Naive thymus-derived CD8-positive, alpha-beta T cell (primary cell): ENCODE data around the gene POLDIP3. TPM values are rescaled to one million over a fixed set of nuclear protein-coding genes. Genes with fewer than 3 reads are reported as not detected.
"Not testable (repeated sequence)": the region's sequence is repeated elsewhere in the genome, so short reads cannot be mapped to it uniquely, and the experiment has no call there.

Experiments used
- ATAC-seq, 2 donors: fragments of 150-1000 bp; cut with Tn5 transposase in 1 of 2; sonication (Bioruptor Pico), chemical (Tn5 transposase) in 1 of 2; 1 replicate in 1 of 2; 2 replicates in 1 of 2; pipeline ENCODE4 v1.10.0; 2021; ENCODE audit warnings: mild to moderate bottlenecking in 2 of 2, moderate library complexity in 2 of 2
- POLR2A ChIA-PET: fragments of 350-600 bp; sonication (Branson Sonifier 250); formaldehyde crosslinking; loops from one replicate; lab custom pipeline; 2021; ENCODE audit warnings: antibody characterized with exemption; lab: Charles Lee
- DNase-seq, 10 donors: peaks; one replicate each; pipeline versions ENCODE4 v3.0.0 to v3.0.0-alpha.2; 2020 to 2022
- H3K27ac Mint-ChIP-seq, 10 donors: one replicate each; pipeline ENCODE4 v1.8.0; 2020 to 2022; ENCODE audit warnings: mild to moderate bottlenecking in 10 of 10, mixed read lengths in 10 of 10, moderate library complexity in 4 of 10, inconsistent platforms in 1 of 10
- H3K27me3 Mint-ChIP-seq, 5 donors: one replicate each; pipeline ENCODE4 v1.8.0; 2021 to 2022; ENCODE audit warnings: mixed read lengths in 5 of 5
- H3K36me3 Mint-ChIP-seq, 3 donors: one replicate each; pipeline ENCODE4 v1.8.0; 2020 to 2022; ENCODE audit warnings: mixed read lengths in 3 of 3, mild to moderate bottlenecking in 2 of 3, inconsistent platforms in 1 of 3
- H3K4me1 Mint-ChIP-seq, 4 donors: one replicate each; pipeline ENCODE4 v1.8.0; 2021 to 2022; ENCODE audit warnings: mixed read lengths in 4 of 4
- H3K4me3 Mint-ChIP-seq, 10 donors: one replicate each; pipeline ENCODE4 v1.8.0; 2020 to 2022; ENCODE audit warnings: mild to moderate bottlenecking in 10 of 10, mixed read lengths in 10 of 10, moderate library complexity in 6 of 10, inconsistent platforms in 1 of 10
- H3K9me3 Mint-ChIP-seq, 9 donors: one replicate each; pipeline ENCODE4 v1.8.0; 2020 to 2022; ENCODE audit warnings: mixed read lengths in 9 of 9, mild to moderate bottlenecking in 3 of 9, inconsistent platforms in 1 of 9, moderate library complexity in 1 of 9
- polyA plus RNA-seq, 3 donors: library from polyadenylated mRNA; unstranded; fragments of 300-500 nt; fragmentation: Illumina TruSeq; gene quantifications; one replicate each; pipeline ENCODE4 v1.2.3, GENCODE V29; 2021
- total RNA-seq, 8 experiments: library from RNA in 2 of 8; stranded (reverse) in 2 of 8; gene quantifications; one replicate each; pipeline ENCODE4 v1.2.3 and lab custom pipeline; 2021 to 2026

POLDIP3 gene
- total and polyA plus RNA-seq, 5 experiments from 2014 or later, result 60.7 to 93.6 (median 81.1) TPM

- POLR2A ChIA-PET, result interaction anchor here (1.7 kb wide), 1 partner anchor 18 kb away, joined by 7 read pairs; the partner anchor contains the start of gene POLDIP3
Observed at GRCh38 chr22:42596336-42596735, 18.3 kb downstream of the POLDIP3 start.

GRCh38 chr22:42595434-42595833 is 19.2 kb downstream of the POLDIP3 start:
- Mint-ChIP-seq H3K27ac (peak overlapping the region in 2 of 10 donors; percentile 41 to 80), H3K9me3 (no peaks in the 10 kb centered on the region), H3K36me3 (peaks cover 0 to 98% (median 21%) of the 10 kb centered on the region in 3 donors), H3K27me3 (no peaks in the 10 kb centered on the region), H3K4me3 (no peak overlapping the region), H3K4me1 (peaks cover 0 to 6% (median 3%) of the 10 kb centered on the region in 4 donors)
- DNase-seq (no peak), ATAC-seq (no peak)
- POLR2A ChIA-PET, result interaction anchor here (0.5 to 1.7 kb wide), 2 partner anchors 19 to 90 kb away, joined by 7 read pairs; partner anchors contain the start of gene POLDIP3

More at GRCh38 chr22:42596336-42596735, 18.3 kb downstream of the POLDIP3 start:
- H3K4me3 Mint-ChIP-seq, result no peak overlapping the region
- no peaks in the 10 kb centered on the region for H3K9me3 Mint-ChIP-seq
- no peaks in the 10 kb centered on the region for H3K27me3 Mint-ChIP-seq
- no peak for ATAC-seq
- peaks cover 0 to 98% (median 21%) of the 10 kb centered on the region in 3 donors for H3K36me3 Mint-ChIP-seq
- no peak for DNase-seq
- H3K27ac Mint-ChIP-seq, result peak overlapping the region in 2 of 10 donors; percentile 3 to 43
- peaks cover 0 to 6% (median 3%) of the 10 kb centered on the region in 4 donors for H3K4me1 Mint-ChIP-seq

GRCh38 chr22:42591987-42592386 is 22.7 kb downstream of the POLDIP3 start:
- no peaks in the 10 kb centered on the region for H3K27me3 Mint-ChIP-seq
- H3K36me3 Mint-ChIP-seq, result peaks cover 0 to 95% (median 14%) of the 10 kb centered on the region in 3 donors
- H3K27ac Mint-ChIP-seq, result peak overlapping the region in 1 of 10 donors; percentile 50
- H3K9me3 Mint-ChIP-seq, result no peaks in the 10 kb centered on the region
- no peak overlapping the region for H3K4me3 Mint-ChIP-seq
- ATAC-seq (no peak), DNase-seq (no peak)
- POLR2A ChIA-PET, result interaction anchor here (1.0 kb wide), 1 partner anchor 23 kb away, joined by 3 read pairs; the partner anchor contains the start of gene POLDIP3
- H3K4me1 Mint-ChIP-seq, result peaks cover 0 to 5% (median 3%) of the 10 kb centered on the region in 4 donors

DNA sequence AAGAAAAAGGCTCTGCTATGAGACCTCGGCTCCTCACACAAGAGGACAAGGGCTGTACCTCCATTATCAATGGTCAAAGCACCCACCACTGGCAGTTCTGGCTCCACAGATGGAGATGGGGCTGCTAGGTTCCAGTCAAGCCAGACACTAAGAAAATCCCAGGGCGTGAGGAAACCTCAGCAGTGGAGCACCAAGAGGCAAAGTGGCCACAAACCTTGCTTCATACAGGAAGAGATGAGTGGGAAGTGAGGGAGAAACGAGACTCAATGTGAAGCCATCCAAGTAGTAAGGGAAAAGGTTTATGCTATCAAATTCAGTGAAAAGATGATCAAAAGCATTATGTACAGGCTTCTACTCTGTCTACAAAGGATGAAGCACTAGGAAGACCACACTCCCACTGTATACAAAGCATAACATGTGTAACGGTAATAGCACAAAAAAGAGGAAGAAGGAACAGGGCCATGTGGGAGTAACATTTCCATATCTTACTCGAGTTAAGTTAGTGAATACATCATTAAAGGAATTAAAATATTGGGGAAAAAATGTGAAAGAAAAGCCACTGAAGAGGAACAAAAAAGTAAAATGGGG is 27.0 kb downstream of the POLDIP3 start:
- peak overlapping the region in 1 of 10 donors; percentile 55 for H3K27ac Mint-ChIP-seq
- POLR2A ChIA-PET, result interaction anchor here (0.7 kb wide), 1 partner anchor 29 kb away, joined by 3 read pairs; no protein-coding TSS in a partner anchor
- no peak for DNase-seq
- H3K4me1 Mint-ChIP-seq, result peaks cover 0 to 6% (median 5%) of the 10 kb centered on the region in 4 donors
- no peak for ATAC-seq
- no peaks in the 10 kb centered on the region for H3K27me3 Mint-ChIP-seq
- H3K36me3 Mint-ChIP-seq, result peaks cover 0 to 84% (median 16%) of the 10 kb centered on the region in 3 donors
- H3K9me3 Mint-ChIP-seq, result no peaks in the 10 kb centered on the region
- H3K4me3 Mint-ChIP-seq, result no peak overlapping the region

DNA sequence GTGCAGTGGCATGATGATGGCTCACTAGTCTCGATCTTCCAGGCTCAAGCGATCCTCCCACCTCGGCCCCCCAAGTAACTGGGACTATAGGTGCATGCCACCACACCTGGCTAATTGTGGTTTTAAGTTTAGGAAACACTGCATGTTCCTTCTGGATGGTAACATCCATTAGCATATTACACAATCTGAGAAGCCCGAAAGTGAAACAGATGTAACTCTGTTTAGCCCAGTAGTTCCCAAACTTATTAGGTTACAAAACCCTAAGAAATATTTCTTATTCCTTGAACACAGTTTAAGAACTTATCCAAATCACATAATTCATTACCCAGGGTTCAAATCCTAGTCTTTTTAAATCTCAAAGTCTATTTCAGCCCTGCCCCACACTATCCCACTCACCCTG is 28.3 kb downstream of the POLDIP3 start:
- H3K9me3 Mint-ChIP-seq, result no peaks in the 10 kb centered on the region
- H3K36me3 Mint-ChIP-seq, result peaks cover 0 to 71% (median 14%) of the 10 kb centered on the region in 3 donors
- H3K4me3 Mint-ChIP-seq, result no peak overlapping the region
- DNase-seq (no peak), ATAC-seq (no peak)
- POLR2A ChIA-PET, result no interaction called here
- no peaks in the 10 kb centered on the region for H3K27me3 Mint-ChIP-seq
- H3K27ac Mint-ChIP-seq, result peak overlapping the region in 2 of 10 donors; percentile 4 to 57
- peaks cover 5 to 14% (median 11%) of the 10 kb centered on the region in 4 donors for H3K4me1 Mint-ChIP-seq

DNA sequence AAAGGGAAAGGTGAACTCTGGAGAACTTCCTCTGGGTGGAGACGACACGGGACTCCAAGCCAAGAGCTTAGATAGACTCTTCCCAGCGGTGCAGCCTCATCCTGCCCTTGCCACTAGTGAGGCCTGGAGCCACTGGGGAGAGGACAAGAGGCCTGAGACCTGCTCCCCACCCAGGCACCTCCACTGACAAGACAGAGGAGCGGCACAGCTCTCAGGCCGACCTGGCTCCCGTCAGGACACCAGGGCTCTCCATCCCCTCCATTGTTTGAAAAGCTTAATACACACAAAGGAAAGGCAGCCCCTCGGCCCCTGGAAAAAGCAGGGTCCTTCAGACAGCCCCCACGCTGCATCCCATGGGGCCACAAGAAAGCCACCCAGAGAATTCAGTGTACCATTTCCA is 29.6 kb downstream of the POLDIP3 start:
- Mint-ChIP-seq H3K27ac (peak overlapping the region in 3 of 10 donors; percentile 18 to 37 (median 35)), H3K36me3 (peaks cover 0 to 59% (median 14%) of the 10 kb centered on the region in 3 donors), H3K27me3 (no peaks in the 10 kb centered on the region), H3K9me3 (no peaks in the 10 kb centered on the region), H3K4me1 (peaks cover 10 to 18% (median 17%) of the 10 kb centered on the region in 4 donors), H3K4me3 (peak overlapping the region in 1 of 10 donors; percentile 56)
- ATAC-seq (no peak), DNase-seq (no peak)
- POLR2A ChIA-PET, result no interaction called here

DNA sequence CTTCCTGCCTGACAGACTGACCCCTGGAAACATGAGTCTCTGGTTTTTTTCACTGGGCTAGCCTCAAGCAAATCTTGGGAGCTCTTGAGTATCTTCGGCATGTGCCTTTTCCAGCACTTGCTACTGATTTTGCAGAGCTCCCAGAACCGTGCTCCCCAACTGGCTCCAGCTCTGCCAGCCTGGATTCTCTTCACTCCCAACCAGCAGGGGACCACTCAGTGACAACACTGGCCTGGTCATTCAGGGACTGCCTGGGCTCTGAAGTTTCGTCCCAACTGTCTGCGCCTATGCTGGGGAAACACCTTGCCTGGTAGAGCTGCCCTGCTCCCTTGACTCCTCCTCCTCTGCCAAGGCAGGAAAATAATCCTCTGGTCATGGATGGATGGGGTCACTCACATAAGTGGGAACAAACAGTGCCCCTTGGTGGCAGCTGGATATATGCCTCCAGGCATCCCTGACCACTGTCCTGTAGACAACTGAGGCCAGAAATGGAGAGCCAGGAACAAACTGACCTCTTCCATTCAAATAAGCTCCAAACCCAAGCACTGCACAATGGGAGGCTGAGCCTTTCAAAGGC is 30.2 kb downstream of the POLDIP3 start:
- Mint-ChIP-seq H3K36me3 (peaks cover 0 to 57% (median 14%) of the 10 kb centered on the region in 3 donors), H3K27ac (peak overlapping the region in 2 of 10 donors; percentile 55 to 69), H3K9me3 (no peaks in the 10 kb centered on the region), H3K4me1 (peaks cover 10 to 18% (median 16%) of the 10 kb centered on the region in 4 donors), H3K27me3 (no peaks in the 10 kb centered on the region), H3K4me3 (peak overlapping the region in 2 of 10 donors; percentile 4 to 41)
- ATAC-seq (no peak), DNase-seq (no peak)
- POLR2A ChIA-PET, result no interaction called here

DNA sequence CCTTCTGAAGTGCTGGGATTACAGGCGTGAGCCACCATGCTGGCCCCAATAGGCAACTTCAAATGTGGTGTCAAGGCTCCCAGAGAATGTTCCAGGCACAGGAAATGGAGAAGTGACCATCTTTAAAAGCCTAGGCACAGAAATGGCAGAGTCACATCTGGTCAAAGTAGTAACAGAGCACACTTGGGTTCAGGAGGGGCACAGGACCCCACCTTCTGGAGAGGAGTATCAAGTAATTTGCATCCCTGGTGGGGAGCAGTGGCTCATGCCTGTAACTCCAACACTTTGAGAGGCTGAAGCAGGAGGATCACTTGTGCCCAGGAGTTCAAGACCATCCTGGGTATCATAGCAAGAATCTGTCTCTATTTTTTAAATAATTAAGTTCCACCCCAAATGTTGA is 31.7 kb downstream of the POLDIP3 start:
- peaks cover 10 to 18% (median 16%) of the 10 kb centered on the region in 4 donors for H3K4me1 Mint-ChIP-seq
- no peak for ATAC-seq

DNA sequence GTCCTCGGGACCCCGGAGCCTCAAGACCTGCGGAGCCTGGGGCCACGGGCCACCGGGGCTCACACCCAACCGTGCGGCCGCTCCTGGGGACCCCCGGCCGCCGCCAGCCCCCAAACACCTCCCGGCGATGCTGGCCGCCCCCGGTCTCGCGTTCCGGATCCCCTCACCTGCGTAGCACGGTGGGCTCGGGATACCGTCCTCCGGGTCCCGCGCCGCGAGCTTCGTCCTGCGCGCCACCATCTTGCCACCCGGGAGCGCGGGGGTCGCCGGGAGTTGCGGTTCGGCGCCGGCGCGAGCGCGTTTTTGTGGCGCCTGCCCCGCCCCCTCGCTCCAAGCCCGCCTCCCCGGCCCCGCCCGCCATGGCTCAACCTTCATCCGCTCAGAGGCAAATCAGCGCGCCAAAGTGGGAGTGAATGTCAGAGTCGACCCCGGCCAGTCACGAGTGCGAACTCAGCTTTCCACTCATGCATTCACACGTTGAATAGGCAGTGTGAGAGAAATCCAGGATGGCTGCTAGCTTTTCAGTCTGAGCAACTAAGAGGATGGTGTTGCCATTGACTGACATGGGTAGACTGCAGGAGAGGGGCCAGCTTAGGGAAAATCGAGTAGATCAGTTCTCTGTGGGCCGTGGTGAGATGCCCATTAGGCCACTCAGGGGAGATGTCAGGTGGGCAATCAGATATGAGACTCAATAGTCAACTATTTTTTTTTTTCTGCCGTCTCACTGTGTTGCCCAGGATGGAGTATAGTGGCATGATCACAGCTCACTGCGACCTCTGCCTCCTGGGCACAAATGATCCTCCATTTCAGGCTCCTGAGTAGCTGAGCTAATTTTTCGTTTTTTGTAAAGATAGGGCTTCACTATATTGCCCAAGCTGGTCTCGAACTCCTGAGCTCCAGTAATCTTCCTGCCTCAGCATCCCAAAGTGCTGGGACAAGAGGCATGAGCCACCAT is 32.6 kb downstream of the POLDIP3 start:
- peak; percentile 88 to 90 for ATAC-seq
- DNase-seq, result peak; percentile 68 to 88 (median 80)

More for the DNA sequence above, 31.7 kb downstream of the POLDIP3 start:
- POLR2A ChIA-PET, result interaction anchor here (1.1 kb wide), 1 partner anchor 66 kb away, joined by 3 read pairs; no protein-coding TSS in a partner anchor
- H3K27ac Mint-ChIP-seq, result peak overlapping the region in 3 of 10 donors; percentile 13 to 76 (median 73)
- no peaks in the 10 kb centered on the region for H3K9me3 Mint-ChIP-seq
- no peak for DNase-seq
- peak overlapping the region in 5 of 10 donors; percentile 84 to 98 (median 88) for H3K4me3 Mint-ChIP-seq
- no peaks in the 10 kb centered on the region for H3K27me3 Mint-ChIP-seq
- peaks cover 0 to 55% (median 16%) of the 10 kb centered on the region in 3 donors for H3K36me3 Mint-ChIP-seq

GRCh38 chr22:42581194-42581761 is 33.4 kb downstream of the POLDIP3 start:
- peaks cover 10 to 18% (median 16%) of the 10 kb centered on the region in 4 donors for H3K4me1 Mint-ChIP-seq
- DNase-seq, H3K9me3 Mint-ChIP-seq, H3K27me3 Mint-ChIP-seq: not testable (repeated sequence)
- ATAC-seq, result peak; percentile 48 to 52
- H3K4me3 Mint-ChIP-seq, result peak overlapping the region; percentile 92 to 98 (median 96)
- POLR2A ChIA-PET, result interaction anchor here (1.0 to 2.3 kb wide), 2 partner anchors 34 to 137 kb away, joined by 3 to 21 read pairs; partner anchors contain the start of gene POLDIP3
- H3K36me3 Mint-ChIP-seq, result peaks cover 0 to 44% (median 14%) of the 10 kb centered on the region in 3 donors
- H3K27ac Mint-ChIP-seq, result peak overlapping the region; percentile 70 to 98 (median 96)

More for the DNA sequence above, 32.6 kb downstream of the POLDIP3 start:
- Mint-ChIP-seq H3K27me3 (no peaks in the 10 kb centered on the region), H3K36me3 (peaks cover 0 to 51% (median 15%) of the 10 kb centered on the region in 3 donors), H3K27ac (peak overlapping the region; percentile 60 to 95 (median 88)), H3K4me3 (peak overlapping the region; percentile 84 to 98 (median 94)), H3K4me1 (peaks cover 10 to 18% (median 16%) of the 10 kb centered on the region in 4 donors), H3K9me3 (no peaks in the 10 kb centered on the region)
- POLR2A ChIA-PET, result interaction anchor here (0.5 to 2.3 kb wide), 4 partner anchors 33 to 625 kb away, joined by 3 to 21 read pairs (median 3); partner anchors contain the start of gene POLDIP3

GRCh38 chr22:42580040-42580439 is 34.6 kb downstream of the POLDIP3 start:
- POLR2A ChIA-PET, H3K9me3 Mint-ChIP-seq, DNase-seq, ATAC-seq, H3K27me3 Mint-ChIP-seq: not testable (repeated sequence)
- Mint-ChIP-seq H3K36me3 (peaks cover 0 to 38% (median 7%) of the 10 kb centered on the region in 3 donors), H3K4me3 (peak overlapping the region in 5 of 10 donors; percentile 19 to 32 (median 24)), H3K4me1 (peaks cover 10 to 18% (median 16%) of the 10 kb centered on the region in 4 donors), H3K27ac (peak overlapping the region in 3 of 10 donors; percentile 50 to 73 (median 55))
